Transverse colon (tissue), 4 donors: Measurements from ENCODE around the gene FANCL. TPM values are rescaled to one million over a fixed set of nuclear protein-coding genes. Genes with fewer than 3 reads are reported as not detected.

ENCODE experiments used
- DNase-seq: peaks from one replicate; pipeline ENCODE4 v3.0.0-alpha.2; 2019
- H3K27ac ChIP-seq, 4 donors: fragments of 200-600 bp; sonication (generic); 2 replicates each; pipeline ENCODE4 v1.5.1; 2016 to 2018; ENCODE audit warnings: inconsistent platforms in 4 of 4
- H3K27me3 ChIP-seq: fragments of 200-600 bp; sonication (generic); 2 replicates; pipeline ENCODE4 v1.5.1; 2017; ENCODE audit warnings: inconsistent platforms
- H3K36me3 ChIP-seq, 4 donors: fragments of 200-600 bp; sonication (generic); 2 replicates each; pipeline ENCODE4 v1.5.1; 2017 to 2019; ENCODE audit warnings: inconsistent platforms in 4 of 4
- H3K4me1 ChIP-seq, 4 donors: fragments of 200-600 bp; sonication (generic); 2 replicates each; pipeline ENCODE4 v1.5.1; 2017 to 2020; ENCODE audit warnings: inconsistent platforms in 4 of 4
- H3K4me3 ChIP-seq, 4 donors: fragments of 200-600 bp; sonication (generic); 1 replicate in 1 of 4; 2 replicates in 3 of 4; pipeline versions ENCODE4 v1.5.1 to v1.6.1; 2017 to 2019; ENCODE audit warnings: inconsistent platforms in 4 of 4
- H3K9me3 ChIP-seq, 2 donors: fragments of 200-600 bp; sonication (generic); 2 replicates each; pipeline ENCODE4 v1.5.1; 2017 to 2019; ENCODE audit warnings: inconsistent platforms in 2 of 2
- CTCF ChIP-seq, 5 experiments: fragments of 200-600 bp in 3 of 5; fragments of 450-650 bp in 2 of 5; sonication (generic) in 3 of 5; IDR thresholded peaks; 1 replicate in 2 of 5; 2 replicates in 3 of 5; pipeline ENCODE4 v1.5.1; 2016 to 2017; ENCODE audit warnings: antibody characterized with exemption in 5 of 5, inconsistent platforms in 3 of 5, mild to moderate bottlenecking in 2 of 5, moderate library complexity in 1 of 5
- EP300 ChIP-seq: sonication (generic); formaldehyde crosslinking; IDR thresholded peaks from one replicate; pipeline ENCODE4 v1.6.1; 2017; ENCODE audit warnings: antibody characterized with exemption, low read depth
- POLR2A ChIP-seq: fragments of 450-650 bp; IDR thresholded peaks from one replicate; pipeline ENCODE4 v1.6.1; 2016; ENCODE audit warnings: antibody characterized with exemption, mild to moderate bottlenecking, moderate library complexity
- POLR2AphosphoS5 ChIP-seq, 3 donors: sonication (generic); formaldehyde crosslinking; IDR thresholded peaks; one replicate each; pipeline ENCODE4 v1.6.1; 2016; ENCODE audit warnings: antibody characterized with exemption in 3 of 3
- WGBS, 2 donors: methylation state at CpG; one replicate each; pipeline ENCODE4 v1.1.5; 2018; ENCODE audit warnings: low coverage in 1 of 2; 5-methylcytosine and 5-hydroxymethylcytosine counted together
- in situ Hi-C, 4 donors: fragments of 200-750 bp; cut with MboI; loops; one replicate each; pipeline versions ENCODE4 v1.15.0 to v1.15.1; 2017; ENCODE audit warnings: low sequenced_read_pairs in 3 of 4, low pct_ligation_motif_present in 1 of 4, low pct_unique_long_range_greater_than_20kb in 1 of 4
- intact Hi-C: fragments of 100-400 bp; cut with DNase I; formaldehyde crosslinking; loops from one replicate; pipeline ENCODE4 v1.15.1; 2023; ENCODE audit warnings: low total_unique reads
- total RNA-seq, 4 donors: library from RNA; depleted of rRNA; stranded (reverse); fragments of >200 nt; gene quantifications; one replicate each; pipeline ENCODE4 v1.1.0, GENCODE V29; 2016

Gene FANCL
- total RNA-seq, 4 donors from 2014 or later: 11.2 to 33.4 (median 25.6) TPM

- DNase-seq: no peak
- Histone ChIP-seq H3K4me1 (peaks cover 0 to 16% (median 5%) of the 10 kb centered on the region in 4 donors), H3K27me3 (no peaks in the 10 kb centered on the region), H3K9me3 (no peaks in the 10 kb centered on the region), H3K36me3 (no peaks in the 10 kb centered on the region), H3K27ac (no peak overlapping the region), H3K4me3 (no peak overlapping the region)
- in situ Hi-C loops: no loop called here
- TF ChIP-seq CTCF (IDR thresholded peaks at IDR 0.05): no peak
- TF ChIP-seq EP300: no peak
- no peak for TF ChIP-seq POLR2AphosphoS5 (IDR thresholded peaks at IDR 0.05)
- TF ChIP-seq POLR2A: no peak
- intact Hi-C loops: no loop called here
Observed at GRCh38 chr2:58133395-58133794, 107.7 kb downstream of the FANCL start.

DNA sequence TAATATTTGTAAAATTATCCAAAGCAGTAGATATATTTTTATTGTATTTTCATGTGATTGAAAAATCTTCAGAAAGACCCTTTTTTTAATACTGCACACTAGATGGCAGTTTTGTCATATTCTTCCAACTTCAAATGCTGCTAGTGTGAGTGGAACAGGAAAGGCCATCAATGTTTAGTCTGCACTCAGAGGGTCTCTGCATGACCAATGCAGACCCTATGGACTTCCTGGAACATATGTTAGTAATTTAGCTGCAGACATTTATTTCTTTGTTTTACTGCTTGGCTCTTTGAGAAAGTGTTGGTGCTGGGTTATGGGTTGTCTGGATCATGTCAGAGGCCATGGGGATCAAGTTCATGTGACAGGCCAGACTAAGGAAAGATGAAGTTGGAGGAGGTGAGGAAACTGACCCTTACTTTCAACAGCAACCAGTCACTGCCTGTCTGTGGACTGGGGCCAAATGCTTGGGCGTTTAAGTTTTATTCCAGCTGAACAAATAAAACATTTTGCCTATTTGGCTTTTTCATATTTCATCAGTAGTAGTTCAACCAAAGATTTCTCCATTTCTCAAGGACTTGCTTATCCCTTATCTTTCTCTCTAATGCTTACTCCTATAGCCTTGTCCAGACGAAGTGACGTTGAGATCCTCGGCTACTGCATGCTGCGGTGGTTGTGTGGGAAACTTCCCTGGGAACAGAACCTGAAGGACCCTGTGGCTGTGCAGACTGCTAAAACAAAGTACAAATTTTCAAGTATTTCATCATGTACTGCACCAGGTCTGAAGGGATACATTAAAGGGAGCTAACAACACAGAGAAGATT is 109.7 kb downstream of the FANCL start:
- Histone ChIP-seq H3K36me3 (no peaks in the 10 kb centered on the region), H3K9me3 (no peaks in the 10 kb centered on the region), H3K4me3 (no peak overlapping the region), H3K4me1 (peaks cover 0 to 16% (median 5%) of the 10 kb centered on the region in 4 donors), H3K27ac (no peak overlapping the region), H3K27me3 (no peaks in the 10 kb centered on the region)
- in situ Hi-C loops: no loop called here
- no peak for DNase-seq
- TF ChIP-seq POLR2A (no peak), EP300 (no peak), POLR2AphosphoS5 (IDR thresholded peaks at IDR 0.05) (no peak), CTCF (IDR thresholded peaks at IDR 0.05) (no peak)
- WGBS, 2 donors: 54 to 75% methylated on average over 5 of the region's 5 CpGs
- intact Hi-C loops: no loop called here

GRCh38 chr2:58130238-58130637 is 110.9 kb downstream of the FANCL start:
- WGBS, 2 donors: 90 to 92% methylated on average over 2 of the region's 2 CpGs
- Histone ChIP-seq H3K4me3 (no peak overlapping the region), H3K27me3 (no peaks in the 10 kb centered on the region), H3K4me1 (peaks cover 0 to 16% (median 5%) of the 10 kb centered on the region in 4 donors), H3K36me3 (no peaks in the 10 kb centered on the region), H3K27ac (no peak overlapping the region), H3K9me3 (no peaks in the 10 kb centered on the region)
- intact Hi-C loops: no loop called here
- in situ Hi-C loops: no loop called here
- DNase-seq: no peak
- TF ChIP-seq POLR2A (no peak), POLR2AphosphoS5 (IDR thresholded peaks at IDR 0.05) (no peak), CTCF (IDR thresholded peaks at IDR 0.05) (no peak), EP300 (no peak)

DNA sequence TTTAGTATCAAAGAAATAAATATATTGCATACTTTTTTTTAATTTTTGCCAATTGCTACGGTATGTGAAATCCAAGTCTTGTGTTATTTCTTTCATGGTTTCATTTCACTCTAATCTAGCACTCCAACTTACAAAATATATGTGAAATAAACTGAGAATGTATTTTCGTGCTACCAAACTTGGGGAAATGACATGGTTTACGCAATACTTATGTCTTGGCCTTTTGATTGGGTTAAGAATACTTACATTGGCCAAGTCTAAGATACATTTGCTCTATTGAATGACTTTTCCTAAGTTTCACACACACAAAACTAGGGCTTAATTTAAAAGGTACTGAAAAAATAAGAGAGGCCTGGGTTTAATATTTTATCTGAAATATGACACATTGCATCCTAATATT is 114.0 kb downstream of the FANCL start:
- no peak overlapping the region for H3K4me3 ChIP-seq
- intact Hi-C loops (no loop called here), in situ Hi-C loops (no loop called here)
- no peaks in the 10 kb centered on the region for H3K27me3 ChIP-seq
- 91 to 94% methylated on average over 3 of the region's 3 CpGs for WGBS, 2 donors
- no peak overlapping the region for H3K27ac ChIP-seq
- H3K4me1 ChIP-seq: peaks cover 0 to 13% (median 5%) of the 10 kb centered on the region in 4 donors
- TF ChIP-seq POLR2A (no peak), EP300 (no peak), CTCF (IDR thresholded peaks at IDR 0.05) (no peak), POLR2AphosphoS5 (IDR thresholded peaks at IDR 0.05) (no peak)
- no peak for DNase-seq
- H3K36me3 ChIP-seq: peaks cover 0 to 6% (median 0%) of the 10 kb centered on the region in 4 donors
- no peaks in the 10 kb centered on the region for H3K9me3 ChIP-seq
